GM20000 (cell line): ENCODE measurements around the gene KCTD3.
A peak's percentile ranks its signal among the peaks of the same experiment; 100 is the strongest.

Source experiments
- DNase-seq: peaks from one replicate; pipeline ENCODE4 v3.0.0; 2012; ENCODE audit warnings: low spot score
- CTCF ChIP-seq: IDR thresholded peaks from 2 replicates; pipeline ENCODE4 v1.5.1; 2012; ENCODE audit warnings: mild to moderate bottlenecking, control low read depth; ENCODE audit errors: extremely low read depth, missing control alignments

Gene KCTD3

GRCh38 chr1:215603319-215603718 lies 36.2 kb downstream of the KCTD3 start:
- no peak for TF ChIP-seq CTCF
- DNase-seq, result no peak

GRCh38 chr1:215605011-215605621 lies 38.0 kb downstream of the KCTD3 start:
- TF ChIP-seq CTCF, result no peak
- no peak for DNase-seq

- DNase-seq, result no peak
- no peak for TF ChIP-seq CTCF
These were observed 38.9 kb downstream of the KCTD3 start for GRCh38 chr1:215606036-215606435.

GRCh38 chr1:215606564-215607168 lies 39.6 kb downstream of the KCTD3 start:
- DNase-seq, result peak; percentile 8
- TF ChIP-seq CTCF, result no peak

GRCh38 chr1:215607412-215607811 lies 40.3 kb downstream of the KCTD3 start:
- no peak for DNase-seq
- no peak for TF ChIP-seq CTCF

- no peak for DNase-seq
- no peak for TF ChIP-seq CTCF
These were observed 41.5 kb downstream of the KCTD3 start for GRCh38 chr1:215608646-215609045.

- no peak for DNase-seq
- TF ChIP-seq CTCF, result no peak
These were observed 45.3 kb downstream of the KCTD3 start for GRCh38 chr1:215612391-215612790.
